BLaER1 (cell line): ENCODE measurements around the gene CHAF1A.

ENCODE experiments used
- H3K27ac ChIP-seq: shearing (Covaris generic); formaldehyde crosslinking; 2 replicates; pipeline ENCODE4 v1.8.1; 2022
- H3K27me3 ChIP-seq: shearing (Covaris generic); formaldehyde crosslinking; 2 replicates; pipeline ENCODE4 v1.8.1; 2022
- H3K36me3 ChIP-seq: shearing (Covaris generic); formaldehyde crosslinking; 2 replicates; pipeline ENCODE4 v1.8.1; 2022
- H3K4me1 ChIP-seq: shearing (Covaris generic); formaldehyde crosslinking; 2 replicates; pipeline ENCODE4 v1.8.1; 2022
- H3K4me2 ChIP-seq: shearing (Covaris generic); formaldehyde crosslinking; 2 replicates; pipeline ENCODE4 v1.8.1; 2022
- H3K4me3 ChIP-seq: shearing (Covaris generic); formaldehyde crosslinking; 2 replicates; pipeline ENCODE4 v1.8.1; 2022
- H3K9ac ChIP-seq: shearing (Covaris generic); formaldehyde crosslinking; 2 replicates; pipeline ENCODE4 v1.8.1; 2022
- H3K9me3 ChIP-seq: shearing (Covaris generic); formaldehyde crosslinking; 2 replicates; pipeline ENCODE4 v1.8.1; 2022
- H4K20me1 ChIP-seq: shearing (Covaris generic); formaldehyde crosslinking; 2 replicates; pipeline ENCODE4 v1.8.1; 2022
- Cebpa-rat ChIP-seq: shearing (Covaris generic); IDR thresholded peaks from 2 replicates; pipeline ENCODE4 v1.8.1; 2022

Gene CHAF1A

DNA sequence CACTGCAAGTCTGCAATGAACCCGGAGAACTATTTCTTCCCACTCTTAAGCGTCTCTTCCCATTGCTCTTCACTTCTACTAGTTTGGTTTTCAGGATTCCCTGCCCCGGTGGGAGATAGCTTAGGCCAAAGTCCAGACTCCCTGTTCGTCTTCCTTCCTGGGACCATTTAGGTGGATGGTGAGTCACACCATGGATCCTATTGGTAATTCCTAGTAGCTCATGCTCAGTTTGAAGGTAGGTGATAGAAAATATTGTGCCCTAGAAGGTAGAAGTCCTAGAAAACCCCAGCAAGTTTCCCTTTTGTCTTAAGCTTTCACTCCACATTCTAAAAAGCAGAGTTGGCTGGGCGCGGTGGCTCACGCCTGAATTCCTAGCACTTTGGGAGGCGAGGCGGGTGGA, 13.8 kb downstream of the CHAF1A start:
- Histone ChIP-seq H4K20me1 (peaks cover 100% of the 10 kb centered on the region), H3K9me3 (no peaks in the 10 kb centered on the region), H3K4me2 (no peak overlapping the region), H3K27me3 (no peaks in the 10 kb centered on the region), H3K4me3 (no peak overlapping the region), H3K27ac (no peak overlapping the region), H3K36me3 (peaks cover 100% of the 10 kb centered on the region), H3K9ac (no peak overlapping the region), H3K4me1 (no peaks in the 10 kb centered on the region)
- TF ChIP-seq Cebpa-rat = no peak

DNA sequence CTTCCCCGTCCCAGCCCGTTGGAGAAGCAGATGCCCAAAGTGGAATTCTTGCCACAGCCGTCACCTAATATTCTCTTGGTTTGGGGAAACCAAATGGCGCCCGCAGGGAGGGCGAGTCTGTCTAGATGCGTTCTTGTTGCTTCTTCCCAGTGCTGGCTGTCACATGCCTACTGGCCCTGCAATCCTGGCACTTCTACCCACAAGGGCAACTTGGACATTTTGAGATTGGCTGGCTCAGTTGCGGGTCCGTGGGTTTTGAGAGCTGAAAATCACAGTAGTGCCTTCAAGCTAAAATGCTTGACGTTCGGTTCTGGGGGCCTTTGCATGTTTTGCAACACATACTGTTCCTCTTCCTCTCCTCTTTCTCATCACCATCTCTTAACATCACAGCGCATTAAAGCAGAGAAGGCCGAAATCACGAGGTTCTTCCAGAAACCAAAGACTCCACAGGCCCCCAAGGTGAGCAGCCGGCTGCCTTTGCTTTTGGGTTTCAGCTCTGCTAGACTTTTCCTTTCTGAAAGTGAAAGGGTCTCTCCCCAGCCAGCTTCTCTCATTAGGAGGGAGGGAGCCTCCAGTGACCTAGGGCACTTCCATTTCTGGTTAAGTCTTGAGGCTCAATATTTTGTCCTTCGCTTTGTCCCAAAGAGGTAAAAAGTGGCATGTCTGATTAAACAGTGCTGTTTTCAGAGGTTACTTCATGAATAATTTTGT, 21.1 kb downstream of the CHAF1A start:
- no peaks in the 10 kb centered on the region for H3K4me1 ChIP-seq
- no peak overlapping the region for H3K4me3 ChIP-seq
- no peaks in the 10 kb centered on the region for H3K27me3 ChIP-seq
- peaks cover 63% of the 10 kb centered on the region; the same call in 1 of the 2 replicates for H4K20me1 ChIP-seq
- H3K4me2 ChIP-seq = no peak overlapping the region
- no peaks in the 10 kb centered on the region for H3K9me3 ChIP-seq
- H3K27ac ChIP-seq = no peak overlapping the region
- no peak overlapping the region for H3K9ac ChIP-seq
- peaks cover 98% of the 10 kb centered on the region for H3K36me3 ChIP-seq
- TF ChIP-seq Cebpa-rat = no peak

DNA sequence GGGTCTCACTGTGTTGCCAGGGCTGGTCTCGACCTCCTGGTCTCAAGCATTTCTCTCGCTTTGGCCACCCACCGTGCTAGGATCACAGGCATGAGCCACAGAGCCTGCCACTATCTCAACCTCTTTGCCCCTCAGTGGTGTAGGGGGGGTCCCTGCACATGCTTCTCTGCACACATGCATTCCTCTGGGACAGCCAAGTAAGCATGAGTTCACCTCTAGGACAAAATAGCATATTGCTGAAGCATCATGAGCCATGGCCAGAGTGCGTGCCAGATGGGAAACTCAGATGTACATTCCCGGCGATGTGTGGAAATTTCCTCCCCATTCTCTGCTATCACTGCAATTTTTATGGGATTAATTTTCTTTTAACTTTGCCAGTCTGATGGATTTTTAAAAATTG, 23.1 kb downstream of the CHAF1A start:
- H3K9ac ChIP-seq = no peak overlapping the region
- no peaks in the 10 kb centered on the region for H3K9me3 ChIP-seq
- no peak overlapping the region for H3K4me3 ChIP-seq
- no peak overlapping the region for H3K4me2 ChIP-seq
- H3K36me3 ChIP-seq = peaks cover 98% of the 10 kb centered on the region
- no peaks in the 10 kb centered on the region for H3K4me1 ChIP-seq
- no peaks in the 10 kb centered on the region for H3K27me3 ChIP-seq
- H3K27ac ChIP-seq = no peak overlapping the region
- TF ChIP-seq Cebpa-rat = no peak
- peaks cover 43% of the 10 kb centered on the region; the same call in 1 of the 2 replicates for H4K20me1 ChIP-seq

- H3K9me3 ChIP-seq = no peaks in the 10 kb centered on the region
- no peak overlapping the region for H3K4me3 ChIP-seq
- peaks cover 8% of the 10 kb centered on the region; the same call in 1 of the 2 replicates for H3K4me1 ChIP-seq
- no peak for TF ChIP-seq Cebpa-rat
- H3K27me3 ChIP-seq = no peaks in the 10 kb centered on the region
- no peak overlapping the region for H3K27ac ChIP-seq
- peaks cover 35% of the 10 kb centered on the region; the same call in 1 of the 2 replicates for H4K20me1 ChIP-seq
- H3K4me2 ChIP-seq = no peak overlapping the region
- 0 out of 2 replicates have a peak overlapping the region, but pooled peaks have one; percentile 15 for H3K9ac ChIP-seq
- peaks cover 98% of the 10 kb centered on the region for H3K36me3 ChIP-seq
These were observed 26.0 kb downstream of the CHAF1A start for GRCh38 chr19:4428326-4428975.

- Histone ChIP-seq H4K20me1 (peaks cover 31% of the 10 kb centered on the region; the same call in 1 of the 2 replicates), H3K4me2 (no peak overlapping the region), H3K4me1 (peaks cover 8% of the 10 kb centered on the region; the same call in 1 of the 2 replicates), H3K36me3 (peaks cover 98% of the 10 kb centered on the region), H3K9me3 (no peaks in the 10 kb centered on the region), H3K27ac (no peak overlapping the region), H3K9ac (0 out of 2 replicates have a peak overlapping the region, but pooled peaks have one; percentile 15), H3K4me3 (no peak overlapping the region), H3K27me3 (no peaks in the 10 kb centered on the region)
- TF ChIP-seq Cebpa-rat = no peak
These were observed 26.8 kb downstream of the CHAF1A start for GRCh38 chr19:4429256-4429655.

- peaks cover 8% of the 10 kb centered on the region; the same call in 1 of the 2 replicates for H3K4me1 ChIP-seq
- H3K9ac ChIP-seq = no peak overlapping the region
- H3K27ac ChIP-seq = no peak overlapping the region
- H3K36me3 ChIP-seq = peaks cover 98% of the 10 kb centered on the region
- H3K4me3 ChIP-seq = no peak overlapping the region
- no peaks in the 10 kb centered on the region for H3K27me3 ChIP-seq
- no peak for TF ChIP-seq Cebpa-rat
- no peak overlapping the region for H3K4me2 ChIP-seq
- H4K20me1 ChIP-seq = peaks cover 26% of the 10 kb centered on the region; the same call in 1 of the 2 replicates
- no peaks in the 10 kb centered on the region for H3K9me3 ChIP-seq
These were observed 27.3 kb downstream of the CHAF1A start for GRCh38 chr19:4429771-4430171.

GRCh38 chr19:4430760-4431159, 28.3 kb downstream of the CHAF1A start:
- H3K27me3 ChIP-seq = no peaks in the 10 kb centered on the region
- H3K4me2 ChIP-seq = no peak overlapping the region
- H4K20me1 ChIP-seq = peaks cover 26% of the 10 kb centered on the region; the same call in 1 of the 2 replicates
- H3K27ac ChIP-seq = no peak overlapping the region
- no peak for TF ChIP-seq Cebpa-rat
- peaks cover 98% of the 10 kb centered on the region for H3K36me3 ChIP-seq
- no peaks in the 10 kb centered on the region for H3K9me3 ChIP-seq
- no peak overlapping the region for H3K4me3 ChIP-seq
- H3K4me1 ChIP-seq = peaks cover 8% of the 10 kb centered on the region; the same call in 1 of the 2 replicates
- H3K9ac ChIP-seq = no peak overlapping the region

- no peaks in the 10 kb centered on the region for H3K9me3 ChIP-seq
- H4K20me1 ChIP-seq = peaks cover 31% of the 10 kb centered on the region
- no peak overlapping the region for H3K4me3 ChIP-seq
- no peaks in the 10 kb centered on the region for H3K27me3 ChIP-seq
- peak overlapping the region; percentile 9; the same call in 1 of the 2 replicates for H3K27ac ChIP-seq
- no peak for TF ChIP-seq Cebpa-rat
- no peak overlapping the region for H3K4me2 ChIP-seq
- peaks cover 98% of the 10 kb centered on the region for H3K36me3 ChIP-seq
- H3K4me1 ChIP-seq = peaks cover 8% of the 10 kb centered on the region; the same call in 1 of the 2 replicates
- H3K9ac ChIP-seq = no peak overlapping the region
These were observed 28.9 kb downstream of the CHAF1A start for GRCh38 chr19:4431296-4431695.

- Histone ChIP-seq H3K4me3 (no peak overlapping the region), H3K36me3 (peaks cover 98% of the 10 kb centered on the region), H3K27ac (peak overlapping the region; percentile 9; the same call in 1 of the 2 replicates), H3K9ac (no peak overlapping the region), H3K9me3 (no peaks in the 10 kb centered on the region), H3K4me1 (peaks cover 8% of the 10 kb centered on the region; the same call in 1 of the 2 replicates), H4K20me1 (peaks cover 39% of the 10 kb centered on the region), H3K4me2 (no peak overlapping the region), H3K27me3 (no peaks in the 10 kb centered on the region)
- no peak for TF ChIP-seq Cebpa-rat
These were observed 29.6 kb downstream of the CHAF1A start for GRCh38 chr19:4431808-4432674.
